Thyroid gland (tissue), 4 donors: Measurements from ENCODE around the gene PCDHA4.

Experiments
- CTCF ChIP-seq, 6 experiments: fragments of 200-600 bp in 3 of 6; fragments of 450-650 bp in 3 of 6; sonication (generic) in 3 of 6; IDR thresholded peaks; one replicate each; pipeline ENCODE4 v1.5.1; 2016 to 2019; ENCODE audit warnings: antibody characterized with exemption in 6 of 6, mild to moderate bottlenecking in 2 of 6, inconsistent platforms in 1 of 6, moderate library complexity in 1 of 6
- POLR2A ChIP-seq, 2 donors: fragments of 450-650 bp; IDR thresholded peaks; one replicate each; pipeline ENCODE4 v1.6.1; 2017; ENCODE audit warnings: antibody characterized with exemption in 2 of 2, mild to moderate bottlenecking in 2 of 2, moderate library complexity in 1 of 2

GRCh38 chr5:140821375-140822280 lies 14.8 kb downstream of the PCDHA4 start, which contains the start of gene PCDHA5:
- TF ChIP-seq CTCF (IDR thresholded peaks at IDR 0.05), result peak in 3 of 6 experiments; percentile 20 to 60 (median 27)
- no peak for TF ChIP-seq POLR2A (IDR thresholded peaks at IDR 0.05)
